Inflammatory macrophage treated with lipopolysaccharide for 4 hours (primary cell): Measurements from ENCODE around the gene TRAPPC3.
"Not testable (repeated sequence)": the region's sequence is repeated elsewhere in the genome, so short reads cannot be mapped to it uniquely, and the experiment has no call there.

ENCODE experiments used
- DNase-seq: peaks from one replicate; pipeline ENCODE4 v3.0.0-alpha.2; 2020

The TRAPPC3 gene

DNA sequence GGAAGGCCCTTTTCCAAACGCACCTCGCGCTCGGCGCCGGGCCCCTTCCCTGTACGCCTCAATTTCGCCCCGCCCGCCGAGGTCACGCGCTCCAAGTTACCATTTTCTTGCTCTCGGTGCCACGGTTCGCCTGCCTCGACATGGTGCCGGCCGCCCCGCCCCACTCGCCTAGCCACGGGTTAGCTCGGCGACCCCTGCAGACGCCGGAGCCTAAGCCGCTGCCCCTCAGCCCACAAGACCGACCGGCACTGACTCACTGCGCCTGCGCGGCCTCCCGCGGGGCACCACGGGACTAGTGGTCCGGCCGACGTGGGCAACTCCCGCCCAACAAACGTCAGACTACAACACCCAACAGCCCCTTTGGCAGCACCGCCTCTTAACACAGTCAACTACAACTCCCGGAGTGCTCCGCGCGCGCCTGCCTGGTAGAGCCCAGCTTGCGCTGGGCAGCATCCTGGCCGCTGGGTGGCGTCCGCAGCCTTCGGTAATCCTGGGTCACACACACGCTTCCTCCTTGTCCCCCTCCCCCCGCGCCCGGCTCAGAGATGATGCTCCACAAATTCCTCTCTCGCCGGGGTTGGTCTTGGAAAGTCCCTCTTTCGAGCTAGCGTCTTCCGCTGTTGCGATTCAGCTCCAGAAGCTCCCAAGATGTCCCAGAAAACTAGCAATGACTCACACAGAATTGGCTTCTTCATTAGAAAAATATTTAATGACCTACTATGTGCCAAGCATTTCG is at the start of gene TRAPPC3:
TSS of gene TRAPPC3 (minus strand) at position 250 of the 736 bp plus-strand sequence. CDS start at position 142, 108 bp downstream.
- peak; percentile 100 for DNase-seq

DNA sequence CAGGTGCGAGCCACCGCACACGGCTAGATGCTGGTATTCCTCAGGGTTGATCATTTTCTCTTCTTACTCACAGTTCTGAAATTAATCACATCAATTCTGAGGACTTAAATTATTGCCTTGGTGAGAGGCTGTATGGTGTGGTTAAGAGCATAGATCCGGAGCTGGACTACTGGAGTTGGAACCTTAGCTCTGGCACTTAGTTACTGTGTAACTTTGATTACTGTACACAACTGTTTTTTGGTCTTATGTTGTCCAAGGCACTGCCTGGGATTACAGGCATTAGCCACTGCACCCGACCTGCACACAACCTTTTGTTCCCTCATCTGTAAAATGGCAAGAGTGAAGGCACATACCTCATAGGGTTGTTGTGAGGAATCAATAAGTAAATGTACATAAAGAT is 49.4 kb upstream of the TRAPPC3 start:
- no peak for DNase-seq

DNA sequence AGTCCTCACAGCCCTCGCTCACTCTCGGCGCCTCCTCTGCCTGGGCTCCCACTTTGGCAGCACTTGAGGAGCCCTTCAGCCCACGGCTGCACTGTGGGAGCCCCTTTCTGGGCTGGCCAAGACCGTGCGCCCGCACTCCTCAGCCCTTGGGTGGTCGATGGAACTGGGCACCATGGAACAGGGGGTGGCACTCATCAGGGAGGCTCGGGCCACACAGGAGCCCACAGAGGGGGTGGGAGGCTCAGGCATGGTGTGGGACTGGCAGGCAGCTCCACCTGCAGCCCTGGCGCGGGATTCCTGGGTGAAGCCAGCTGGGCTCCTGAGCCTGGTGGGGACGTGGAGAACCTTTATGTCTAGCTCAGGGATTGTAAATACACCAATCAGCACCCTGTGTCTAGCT is 47.5 kb upstream of the TRAPPC3 start:
- DNase-seq = not testable (repeated sequence)

DNA sequence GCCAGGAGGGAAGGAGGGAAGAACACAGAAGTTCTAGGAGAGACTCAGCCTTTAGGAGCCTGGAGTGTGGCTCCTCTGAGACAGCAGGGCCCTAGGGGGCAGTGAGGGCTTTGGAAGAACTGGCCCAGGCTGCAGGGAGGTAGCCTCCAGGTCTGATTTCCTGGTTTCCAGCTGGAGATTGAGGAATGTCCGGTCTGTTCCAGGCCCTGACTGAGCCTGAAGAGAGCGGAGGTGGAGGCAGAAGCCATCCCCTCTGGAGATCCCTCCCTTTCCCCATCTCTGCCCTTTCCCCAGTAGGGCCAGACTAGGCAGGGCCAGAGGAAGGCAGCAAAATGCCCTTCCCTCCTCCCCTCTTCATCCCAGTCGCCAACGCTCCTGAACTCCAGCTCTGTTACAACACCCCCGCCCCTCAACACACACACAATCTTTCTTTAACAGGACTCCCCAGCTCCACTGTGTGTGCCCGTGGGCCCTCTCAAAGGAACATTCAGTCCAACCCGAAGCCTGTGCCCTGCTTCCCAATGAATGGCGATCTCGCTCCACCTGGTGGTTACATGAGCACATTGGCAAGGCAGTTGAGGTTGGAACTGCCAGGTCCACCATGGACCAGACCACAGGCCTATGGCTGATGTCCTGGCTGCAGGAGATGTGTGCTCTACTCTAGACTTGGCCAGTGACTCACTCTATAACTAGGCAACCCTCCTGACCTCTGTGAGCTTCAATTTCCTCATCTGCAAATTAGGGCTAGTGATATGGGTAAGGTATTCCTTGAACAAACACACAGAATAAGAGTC is 38.7 kb upstream of the TRAPPC3 start:
- peak; percentile 86 for DNase-seq

DNA sequence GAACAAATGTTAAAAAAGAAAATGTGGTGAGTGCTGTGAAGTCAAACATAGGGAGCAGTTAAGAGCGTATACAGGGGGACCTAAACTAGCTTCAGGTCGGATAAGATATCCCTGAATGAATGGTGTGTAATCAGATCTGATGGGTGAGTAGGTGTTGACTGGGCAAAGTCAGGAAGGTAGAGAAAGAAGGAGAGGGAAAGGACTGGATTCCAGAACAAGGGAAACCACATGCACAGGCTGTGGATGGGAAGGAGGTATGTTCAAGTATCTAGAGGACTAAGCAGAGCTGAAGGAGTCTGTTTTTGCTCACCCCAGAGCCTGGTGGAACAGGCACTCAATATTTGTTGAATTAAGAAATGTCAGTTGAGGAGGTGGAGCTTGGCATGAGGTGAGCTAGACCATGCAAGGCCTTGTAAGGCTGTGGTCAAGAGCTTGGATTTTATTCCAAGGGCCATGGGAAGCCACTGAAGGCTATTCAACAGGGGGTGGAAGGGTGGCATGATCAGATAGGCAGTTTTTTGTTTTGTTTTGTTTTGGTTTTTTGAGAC is 34.1 kb upstream of the TRAPPC3 start:
- no peak for DNase-seq

DNA sequence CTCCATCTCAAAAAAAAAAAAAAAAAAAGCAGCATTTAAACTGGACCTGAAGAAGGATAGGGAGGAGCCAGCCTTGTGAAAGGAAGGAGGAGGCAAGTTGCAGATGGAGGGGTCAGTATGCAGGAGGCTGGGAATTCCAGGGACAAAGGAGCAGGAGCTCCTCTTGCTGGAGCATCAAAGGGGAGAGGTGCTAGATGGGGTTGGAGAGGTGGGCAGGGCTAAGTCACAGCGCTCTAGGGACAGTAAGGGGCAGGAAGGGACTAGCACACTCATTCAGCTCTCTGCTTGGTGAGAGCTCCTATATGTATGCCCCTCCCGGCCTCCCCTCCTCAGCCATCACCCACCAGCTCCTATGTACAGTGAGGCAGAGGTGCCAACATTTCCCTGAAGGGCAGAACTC is 33.4 kb upstream of the TRAPPC3 start:
- no peak for DNase-seq

DNA sequence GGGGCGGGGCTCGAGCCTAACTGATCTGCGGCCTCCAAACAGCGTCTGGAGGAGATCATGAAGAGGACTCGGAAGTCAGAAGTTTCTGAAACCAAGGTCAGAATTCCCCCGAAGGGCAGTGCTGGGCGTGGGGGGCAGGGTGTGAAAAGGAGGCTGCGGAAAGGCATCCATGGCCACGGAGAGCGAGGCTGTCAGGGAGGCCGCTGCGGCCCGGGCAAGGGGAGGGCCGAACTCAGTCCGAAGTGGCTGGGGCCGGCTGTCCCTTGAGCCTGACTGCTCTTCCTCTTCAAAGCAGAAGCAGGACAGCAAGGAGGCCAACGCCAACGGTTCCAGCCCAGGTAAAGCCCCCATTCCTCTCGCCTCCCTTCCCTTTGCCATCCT is 29.9 kb upstream of the TRAPPC3 start:
- DNase-seq = no peak

DNA sequence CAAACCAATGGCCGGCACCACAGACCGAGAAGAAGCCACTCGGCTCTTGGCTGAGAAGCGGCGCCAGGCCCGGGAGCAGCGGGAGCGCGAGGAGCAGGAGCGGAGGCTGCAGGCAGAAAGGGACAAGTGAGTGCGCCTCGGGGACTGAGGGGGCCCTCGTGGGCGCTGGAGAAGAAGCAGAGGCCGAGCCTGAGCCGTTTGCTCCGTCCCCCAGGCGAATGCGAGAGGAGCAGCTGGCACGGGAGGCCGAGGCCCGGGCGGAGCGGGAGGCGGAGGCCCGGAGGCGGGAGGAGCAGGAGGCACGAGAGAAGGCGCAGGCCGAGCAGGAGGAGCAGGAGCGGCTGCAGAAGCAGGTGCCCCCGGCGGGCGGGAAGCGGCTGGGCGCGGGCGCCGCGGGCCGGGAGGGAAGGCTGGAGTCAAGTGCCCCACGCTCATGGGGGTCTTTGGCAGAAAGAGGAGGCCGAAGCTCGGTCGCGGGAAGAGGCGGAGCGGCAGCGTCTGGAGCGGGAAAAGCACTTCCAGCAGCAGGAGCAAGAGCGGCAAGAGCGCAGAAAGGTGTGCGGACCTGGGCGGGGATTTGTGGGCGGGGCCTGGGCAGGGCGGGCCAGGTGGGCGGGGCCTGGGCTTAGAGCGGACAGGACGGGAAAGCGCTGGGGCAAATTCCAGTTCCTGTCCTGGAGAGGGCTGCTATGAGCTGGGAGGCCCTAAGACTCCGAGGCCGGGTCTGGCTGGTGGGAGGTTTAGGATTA is 29.4 kb upstream of the TRAPPC3 start:
- no peak for DNase-seq

DNA sequence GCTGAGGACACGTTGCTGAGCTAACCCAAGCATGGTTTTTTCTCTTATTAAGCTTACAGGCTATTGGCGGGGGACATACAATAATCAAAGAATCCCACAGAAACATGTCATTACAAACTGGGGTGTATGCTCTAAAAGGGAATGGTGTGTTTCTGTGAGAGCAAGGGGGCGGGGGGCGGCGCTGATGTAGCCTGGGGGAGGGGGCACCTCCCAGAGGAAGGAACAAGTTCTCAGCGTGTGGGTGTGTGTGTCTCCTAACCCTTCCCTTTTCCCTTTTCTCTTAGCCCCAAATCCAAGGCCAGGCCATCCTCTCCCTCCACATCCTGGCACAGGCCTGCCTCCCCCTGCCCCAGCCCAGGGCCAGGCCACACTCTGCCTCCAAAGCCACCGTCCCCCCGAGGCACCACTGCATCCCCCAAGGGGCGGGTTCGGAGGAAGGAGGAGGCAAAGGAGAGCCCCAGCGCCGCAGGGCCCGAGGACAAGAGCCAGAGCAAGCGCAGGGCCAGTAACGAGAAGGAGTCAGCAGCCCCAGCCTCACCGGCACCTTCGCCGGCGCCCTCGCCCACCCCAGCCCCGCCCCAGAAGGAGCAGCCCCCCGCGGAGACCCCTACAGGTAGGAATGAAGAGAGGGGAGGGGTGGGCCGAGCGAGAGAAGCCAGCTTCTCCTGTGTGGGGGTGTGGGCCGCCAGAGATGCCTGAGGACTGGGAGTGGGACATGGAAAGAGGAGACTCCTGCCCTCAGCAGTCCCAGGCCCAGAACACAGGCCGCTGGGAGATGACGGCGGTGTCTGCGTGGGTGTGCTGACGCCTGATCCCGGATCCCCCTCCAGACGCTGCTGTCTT is 28.5 kb upstream of the TRAPPC3 start:
- DNase-seq = no peak

DNA sequence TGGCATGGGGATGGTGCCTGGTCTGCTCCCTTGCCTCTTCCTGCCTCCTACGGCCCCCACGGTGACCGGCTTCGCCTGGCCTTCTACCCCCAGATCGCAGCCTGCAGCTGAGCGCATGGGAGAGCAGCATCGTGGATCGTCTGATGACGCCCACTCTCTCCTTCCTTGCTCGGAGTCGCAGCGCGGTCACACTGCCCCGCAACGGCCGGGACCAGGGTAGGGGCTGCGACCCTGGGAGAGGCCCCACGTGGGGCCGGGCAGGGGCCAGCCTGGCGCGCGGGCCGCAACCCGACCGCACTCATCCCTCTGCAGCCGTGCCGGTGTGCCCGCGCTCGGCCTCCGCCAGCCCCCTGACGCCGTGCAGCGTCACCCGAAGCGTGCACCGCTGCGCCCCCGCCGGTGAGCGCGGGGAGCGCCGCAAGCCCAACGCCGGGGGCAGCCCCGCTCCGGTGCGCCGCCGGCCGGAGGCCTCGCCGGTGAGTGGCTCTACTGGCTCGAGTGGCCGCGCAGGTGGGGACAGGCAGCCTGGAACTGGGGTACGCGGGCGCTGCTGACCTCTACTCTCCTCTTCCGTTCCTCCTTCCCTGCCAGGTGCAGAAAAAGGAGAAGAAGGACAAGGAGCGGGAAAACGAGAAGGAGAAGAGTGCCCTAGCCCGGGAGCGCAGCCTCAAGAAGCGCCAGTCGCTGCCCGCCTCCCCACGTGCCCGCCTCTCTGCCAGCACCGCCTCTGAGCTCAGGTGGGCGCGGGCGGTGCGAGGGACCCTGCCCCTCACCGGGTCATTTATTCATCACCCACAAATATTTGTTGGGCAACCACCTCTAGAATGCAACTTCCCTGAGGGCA is 27.0 kb upstream of the TRAPPC3 start:
- DNase-seq = no peak

DNA sequence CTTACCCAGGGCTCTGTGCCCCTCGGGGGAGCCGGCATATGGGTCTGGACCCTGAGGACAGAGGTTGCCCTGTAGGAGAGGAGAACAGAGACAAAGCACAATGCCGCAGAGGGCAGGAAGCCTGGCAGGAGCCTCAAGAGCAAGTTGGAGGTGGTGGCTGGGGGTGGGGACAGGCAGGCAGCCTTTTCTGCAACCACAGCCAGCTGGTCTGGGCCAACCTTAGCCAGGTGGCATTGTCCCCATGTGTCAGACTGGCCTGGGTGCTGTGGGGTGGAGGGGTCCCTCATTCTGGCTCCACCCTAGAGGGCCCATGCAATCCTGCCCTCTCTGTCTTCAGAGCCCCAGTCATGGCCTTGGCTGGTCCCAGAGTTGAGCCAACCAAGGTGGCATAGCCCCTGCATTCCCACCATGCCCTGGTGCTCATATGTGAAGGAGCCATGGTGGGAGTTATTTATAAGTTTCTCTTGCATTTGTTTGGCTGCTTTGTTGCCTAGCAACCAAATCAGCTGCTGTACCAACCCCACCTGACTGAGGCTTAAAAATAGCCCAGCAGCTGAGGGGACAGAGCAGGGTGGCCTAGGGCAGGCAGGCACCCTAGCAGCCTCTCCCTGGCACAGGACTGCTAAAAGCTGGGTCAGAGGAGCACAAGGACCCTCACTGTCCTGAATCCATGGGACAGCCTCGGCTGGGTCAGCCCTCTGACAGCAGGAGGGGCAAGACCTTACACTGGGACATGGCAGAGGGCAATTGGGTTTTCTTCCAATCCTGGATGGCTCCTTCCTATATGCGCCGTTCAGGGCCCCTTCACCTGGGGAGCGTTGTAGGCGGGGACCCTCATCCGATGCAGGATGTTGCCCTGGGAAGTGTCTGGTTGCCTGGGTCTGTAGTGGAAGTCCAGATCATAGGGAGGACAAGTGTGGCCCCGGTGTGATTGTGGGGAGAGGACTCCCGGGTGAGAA is 26.1 kb upstream of the TRAPPC3 start:
- DNase-seq = no peak

DNA sequence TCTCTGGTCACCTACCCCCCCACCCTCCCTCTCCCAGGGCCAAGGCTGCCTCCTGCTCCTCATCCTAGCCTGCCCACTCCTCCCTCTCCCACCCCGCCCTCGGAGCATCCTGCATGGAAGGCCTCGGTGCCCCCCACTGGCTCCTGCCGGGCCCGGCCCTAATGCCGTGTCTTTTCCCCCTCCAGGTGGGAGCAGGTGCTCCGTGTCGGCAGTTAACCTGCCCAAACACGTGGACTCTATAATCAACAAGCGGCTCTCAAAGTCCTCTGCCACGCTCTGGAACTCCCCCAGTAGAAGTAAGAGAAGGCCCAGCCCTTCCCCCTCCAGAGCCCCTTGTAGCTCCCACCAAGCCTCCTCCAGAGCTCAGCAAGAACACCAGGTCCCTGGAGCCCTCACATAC is 25.4 kb upstream of the TRAPPC3 start:
- no peak for DNase-seq

DNA sequence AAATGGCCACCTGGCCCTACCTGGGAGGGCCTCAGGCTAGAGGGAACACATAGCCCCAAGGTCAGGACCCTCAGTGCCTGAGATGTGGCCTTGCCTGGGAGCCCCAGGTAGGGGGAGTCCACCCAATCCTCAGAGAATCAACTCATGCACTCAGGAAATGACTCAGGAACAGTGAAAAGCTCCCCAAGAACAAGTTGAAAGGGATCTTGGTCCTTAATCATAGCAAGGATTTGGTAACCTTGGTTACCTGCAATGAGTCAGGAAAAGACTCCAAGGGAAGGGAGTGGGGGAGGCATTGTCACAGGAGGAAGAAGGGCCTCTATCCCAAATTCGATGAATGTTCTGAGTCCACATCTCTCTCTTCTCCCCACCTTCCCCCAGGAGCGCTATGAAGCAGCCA is 23.7 kb upstream of the TRAPPC3 start:
- no peak for DNase-seq

DNA sequence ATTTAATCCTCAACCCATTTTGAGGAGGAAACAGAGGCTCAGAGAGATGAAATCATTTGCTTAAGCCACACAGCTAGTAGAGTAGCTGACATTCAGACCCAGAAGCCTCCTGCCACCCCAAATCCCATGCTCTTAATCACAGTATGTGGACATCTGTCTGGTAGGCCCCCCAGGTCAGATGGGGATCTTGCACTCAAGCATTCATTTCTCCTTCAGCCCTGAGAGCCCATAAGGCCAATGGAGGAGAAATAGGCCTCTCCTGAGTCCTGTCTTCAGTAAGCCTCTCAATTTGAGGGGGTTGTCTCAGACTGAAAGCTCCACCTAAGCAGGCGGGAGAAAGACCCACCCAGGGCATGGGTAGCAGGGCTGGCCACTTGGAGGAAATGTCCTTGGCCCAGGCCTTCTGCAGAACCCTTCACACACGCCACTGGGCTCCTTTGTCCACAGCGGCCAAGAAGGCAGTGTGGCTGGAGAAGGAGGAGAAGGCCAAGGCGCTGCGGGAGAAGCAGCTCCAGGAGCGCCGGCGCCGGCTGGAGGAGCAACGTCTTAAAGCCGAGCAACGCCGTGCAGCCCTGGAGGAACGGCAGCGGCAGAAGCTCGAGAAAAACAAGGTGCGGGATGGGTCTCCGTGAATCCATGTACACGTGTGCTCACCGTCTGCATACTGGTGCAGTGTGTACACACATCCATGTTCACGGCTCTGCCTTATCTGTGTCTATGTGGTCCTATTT is 22.9 kb upstream of the TRAPPC3 start:
- no peak for DNase-seq

DNA sequence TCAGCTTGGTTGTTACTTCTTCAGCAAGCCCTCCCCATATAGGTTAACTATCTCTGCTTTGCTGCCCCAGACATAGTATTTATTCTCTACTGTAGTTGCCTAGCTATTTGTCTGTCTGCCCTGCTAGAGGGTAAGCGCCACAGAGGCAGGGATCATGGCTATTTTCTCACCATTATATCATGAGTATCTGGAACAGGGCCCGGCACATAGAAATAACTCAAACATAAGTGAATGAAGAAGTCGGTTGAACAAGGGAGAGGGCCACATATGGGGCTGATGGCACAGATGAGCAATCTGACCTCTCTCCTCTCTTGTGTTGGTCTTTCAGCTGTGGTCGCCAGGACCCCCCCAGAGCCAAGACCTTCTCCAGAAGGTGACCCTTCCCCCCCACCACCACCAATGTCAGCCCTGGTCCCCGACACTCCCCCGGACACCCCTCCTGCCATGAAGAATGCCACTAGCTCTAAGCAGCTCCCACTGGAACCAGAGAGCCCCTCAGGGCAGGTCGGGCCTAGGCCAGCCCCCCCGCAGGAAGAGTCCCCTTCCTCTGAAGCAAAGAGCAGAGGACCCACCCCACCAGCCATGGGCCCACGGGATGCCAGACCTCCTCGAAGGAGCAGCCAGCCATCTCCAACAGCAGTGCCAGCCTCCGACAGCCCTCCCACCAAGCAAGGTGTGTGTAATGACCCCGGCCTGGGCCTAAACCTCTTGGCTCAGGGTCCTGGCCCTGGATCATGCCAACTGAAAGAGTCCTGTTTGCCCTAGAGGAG is 21.5 kb upstream of the TRAPPC3 start:
- DNase-seq = no peak

DNA sequence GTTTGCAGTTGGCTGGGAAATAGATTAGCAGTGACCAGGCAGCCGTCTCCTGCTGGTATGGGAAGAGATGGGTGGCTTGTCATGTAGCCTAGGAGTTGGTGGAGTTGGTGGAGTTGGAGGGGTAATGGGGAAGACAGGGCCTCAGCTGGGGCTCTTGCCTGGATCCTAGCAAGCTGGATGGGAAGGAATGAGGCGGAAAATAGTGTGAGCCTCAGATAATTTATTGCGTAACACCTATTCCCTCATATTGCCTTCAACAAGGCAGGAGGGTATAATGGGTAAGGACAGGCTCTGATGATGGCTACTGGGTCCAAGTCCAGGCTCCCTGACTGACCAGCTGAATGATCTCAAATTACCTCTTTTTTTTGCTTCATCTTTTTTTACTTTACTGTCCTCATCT is 19.2 kb upstream of the TRAPPC3 start:
- DNase-seq = no peak

DNA sequence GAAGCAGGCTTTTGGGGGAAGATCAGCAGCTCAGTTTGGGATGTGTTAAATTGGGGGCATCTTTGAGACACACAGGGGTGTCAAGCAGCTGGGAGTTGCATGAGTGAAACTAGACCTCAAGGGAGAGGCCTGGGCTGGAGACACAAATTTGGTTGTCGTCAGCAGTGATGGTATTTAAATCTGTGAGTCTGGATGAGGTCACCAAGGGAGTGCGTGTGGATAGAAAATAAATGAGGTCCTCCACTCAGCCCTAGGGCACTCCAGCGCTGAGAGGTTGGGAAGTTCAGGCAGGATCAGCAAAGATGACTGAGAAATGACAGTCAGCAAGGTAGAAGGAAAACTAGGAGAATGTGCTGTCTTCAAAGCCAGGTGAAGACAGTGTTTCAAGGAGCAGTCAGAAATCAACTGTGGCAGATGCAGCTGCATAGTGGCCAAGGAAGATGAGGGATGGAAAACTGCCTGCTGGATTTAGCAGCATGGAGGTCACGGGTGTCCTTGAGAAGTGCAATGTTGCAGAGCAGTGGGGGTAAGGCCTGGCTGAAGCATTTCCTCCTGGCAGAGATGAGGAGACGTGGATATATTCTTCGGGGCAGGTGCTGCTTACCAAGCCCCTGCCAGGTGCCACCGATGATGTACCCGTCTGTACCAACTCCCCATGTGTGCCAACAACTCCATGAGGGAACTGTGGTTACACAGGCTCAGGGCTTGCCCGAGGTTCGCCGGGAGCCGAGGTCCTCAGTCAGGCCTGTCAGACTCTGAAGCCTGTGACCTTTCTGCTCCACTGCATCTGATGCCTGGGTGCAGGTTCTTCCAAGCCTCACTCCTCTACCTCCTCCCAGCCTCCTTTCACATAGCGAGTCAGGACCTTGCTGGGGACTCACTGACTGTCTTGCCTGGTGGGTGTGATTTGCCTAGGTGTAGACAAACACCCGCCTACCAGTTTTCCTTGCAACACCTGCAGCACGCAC is 17.9 kb upstream of the TRAPPC3 start:
- no peak for DNase-seq
